ENCODE measurements around the gene C8G.

Gene C8G

DNA sequence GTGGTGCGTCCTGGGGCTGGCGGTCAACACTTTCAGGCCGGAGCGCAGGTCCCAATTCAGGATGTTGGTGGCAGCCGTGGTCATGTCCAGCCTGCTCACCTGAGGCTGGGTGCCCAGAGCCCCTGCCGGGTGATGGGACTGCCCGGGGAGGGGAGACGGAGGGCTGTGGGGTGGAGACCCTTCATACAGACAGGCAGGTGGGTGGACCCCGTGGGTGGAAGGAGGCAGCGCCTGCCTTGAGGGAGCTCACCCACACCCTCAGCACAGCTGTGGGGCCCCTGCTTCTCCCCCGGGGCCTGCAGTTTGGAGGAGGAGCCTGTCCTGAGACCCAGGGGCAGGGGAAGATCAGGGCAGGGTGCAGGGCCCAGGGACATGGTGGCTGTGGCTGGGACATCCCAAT lies 25.3 kb downstream of the C8G start:
- Histone ChIP-seq H3K27ac (ENCODE audit: low read length) (no peak overlapping the region), H3K27me3 (ENCODE audit: insufficient read depth, low read length, poor library complexity) (peaks cover 8% of the 10 kb centered on the region), H2AFZ (ENCODE audit: low read depth, low read length) (no peak overlapping the region), H3K9me3 (ENCODE audit: insufficient read depth, low read length, severe bottlenecking) (no peaks in the 10 kb centered on the region), H3K4me1 (ENCODE audit: insufficient read depth, low read length) (peaks cover 9% of the 10 kb centered on the region), H3K79me2 (ENCODE audit: insufficient read depth, low read length) (no peaks in the 10 kb centered on the region), H3K4me2 (ENCODE audit: insufficient read depth, low read length) (no peak overlapping the region), H4K20me1 (ENCODE audit: insufficient read depth, low read length) (no peaks in the 10 kb centered on the region), H3K4me3 (ENCODE audit: low read depth in 1 of 2, low read length in 2 of 2) (no peak overlapping the region), H3K36me3 (ENCODE audit: insufficient read depth, low read length) (no peaks in the 10 kb centered on the region), H3K9ac (ENCODE audit: low read depth, low read length) (no peak overlapping the region)
- no peak for ATAC-seq (ENCODE audit: insufficient read depth, low read depth)
- TF ChIP-seq, protein P1, sequence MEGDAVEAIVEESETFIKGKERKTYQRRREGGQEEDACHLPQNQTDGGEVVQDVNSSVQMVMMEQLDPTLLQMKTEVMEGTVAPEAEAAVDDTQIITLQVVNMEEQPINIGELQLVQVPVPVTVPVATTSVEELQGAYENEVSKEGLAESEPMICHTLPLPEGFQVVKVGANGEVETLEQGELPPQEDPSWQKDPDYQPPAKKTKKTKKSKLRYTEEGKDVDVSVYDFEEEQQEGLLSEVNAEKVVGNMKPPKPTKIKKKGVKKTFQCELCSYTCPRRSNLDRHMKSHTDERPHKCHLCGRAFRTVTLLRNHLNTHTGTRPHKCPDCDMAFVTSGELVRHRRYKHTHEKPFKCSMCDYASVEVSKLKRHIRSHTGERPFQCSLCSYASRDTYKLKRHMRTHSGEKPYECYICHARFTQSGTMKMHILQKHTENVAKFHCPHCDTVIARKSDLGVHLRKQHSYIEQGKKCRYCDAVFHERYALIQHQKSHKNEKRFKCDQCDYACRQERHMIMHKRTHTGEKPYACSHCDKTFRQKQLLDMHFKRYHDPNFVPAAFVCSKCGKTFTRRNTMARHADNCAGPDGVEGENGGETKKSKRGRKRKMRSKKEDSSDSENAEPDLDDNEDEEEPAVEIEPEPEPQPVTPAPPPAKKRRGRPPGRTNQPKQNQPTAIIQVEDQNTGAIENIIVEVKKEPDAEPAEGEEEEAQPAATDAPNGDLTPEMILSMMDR (IDR thresholded peaks at IDR 0.05; ENCODE audit: borderline replicate concordance, extremely low read depth, low read length, poor library complexity, severe bottlenecking): no peak
- TF ChIP-seq EZH2 (IDR thresholded peaks at IDR 0.05; ENCODE audit: borderline replicate concordance, low read depth, low read length, severe bottlenecking): no peak
- DNase-seq: no peak

DNA sequence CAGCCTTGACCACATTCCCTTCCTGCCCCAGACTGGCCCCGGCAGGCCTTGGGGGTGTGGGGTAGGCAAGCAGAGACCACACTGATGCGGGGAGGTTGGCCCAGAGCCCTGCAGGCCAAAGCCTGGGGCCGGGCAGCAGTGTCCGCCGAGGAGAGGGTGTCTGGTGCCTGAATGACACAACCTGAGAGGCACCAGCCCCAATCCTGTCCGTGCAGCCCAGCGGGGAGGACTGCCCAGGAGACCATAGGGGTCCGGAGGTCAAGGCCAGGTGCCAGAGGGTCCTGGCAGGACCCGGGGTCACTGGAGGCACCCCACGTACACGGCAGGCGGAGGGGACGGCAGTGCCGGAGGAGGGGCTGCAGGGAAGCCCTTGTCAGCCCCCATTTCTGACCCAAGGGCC lies 26.7 kb downstream of the C8G start:
- ATAC-seq (ENCODE audit: insufficient read depth, low read depth): no peak
- Histone ChIP-seq H3K4me2 (ENCODE audit: insufficient read depth, low read length) (no peak overlapping the region), H3K9me3 (ENCODE audit: insufficient read depth, low read length, severe bottlenecking) (no peaks in the 10 kb centered on the region), H2AFZ (ENCODE audit: low read depth, low read length) (no peak overlapping the region), H3K4me3 (ENCODE audit: low read depth in 1 of 2, low read length in 2 of 2) (no peak overlapping the region), H3K9ac (ENCODE audit: low read depth, low read length) (no peak overlapping the region), H3K4me1 (ENCODE audit: insufficient read depth, low read length) (no peaks in the 10 kb centered on the region), H3K36me3 (ENCODE audit: insufficient read depth, low read length) (no peaks in the 10 kb centered on the region), H3K79me2 (ENCODE audit: insufficient read depth, low read length) (no peaks in the 10 kb centered on the region), H3K27me3 (ENCODE audit: insufficient read depth, low read length, poor library complexity) (no peaks in the 10 kb centered on the region), H4K20me1 (ENCODE audit: insufficient read depth, low read length) (no peaks in the 10 kb centered on the region), H3K27ac (ENCODE audit: low read length) (no peak overlapping the region)
- DNase-seq: no peak
- TF ChIP-seq EZH2 (IDR thresholded peaks at IDR 0.05; ENCODE audit: borderline replicate concordance, low read depth, low read length, severe bottlenecking): no peak
- TF ChIP-seq, protein P1 (IDR thresholded peaks at IDR 0.05; ENCODE audit: borderline replicate concordance, extremely low read depth, low read length, poor library complexity, severe bottlenecking): no peak

DNA sequence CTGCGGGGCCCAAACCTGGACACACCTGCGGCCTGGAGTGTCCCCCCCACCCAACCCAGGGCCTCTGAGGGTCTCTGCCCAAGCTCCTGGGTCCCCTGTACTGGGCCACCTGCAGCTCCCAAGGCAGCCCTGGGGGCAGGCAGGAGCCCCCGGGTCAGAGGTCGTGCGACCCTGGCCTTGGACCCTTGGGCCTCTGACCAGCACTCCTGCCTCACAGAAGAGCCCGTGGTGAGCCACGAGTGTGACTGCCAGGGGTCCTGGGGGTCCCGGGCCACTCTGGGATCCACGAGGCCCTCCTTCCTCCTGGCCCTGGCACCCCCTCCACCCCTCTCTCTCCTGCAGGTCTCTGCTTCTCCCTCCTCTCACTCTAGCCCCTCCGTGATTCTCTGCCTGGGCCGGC lies 27.3 kb downstream of the C8G start:
- no peak for TF ChIP-seq EZH2 (IDR thresholded peaks at IDR 0.05; ENCODE audit: borderline replicate concordance, low read depth, low read length, severe bottlenecking)
- TF ChIP-seq, protein P1 (IDR thresholded peaks at IDR 0.05; ENCODE audit: borderline replicate concordance, extremely low read depth, low read length, poor library complexity, severe bottlenecking): no peak
- ATAC-seq (ENCODE audit: insufficient read depth, low read depth) (no peak), DNase-seq (no peak)
- no peaks in the 10 kb centered on the region for H3K9me3 ChIP-seq (ENCODE audit: insufficient read depth, low read length, severe bottlenecking)
- no peak overlapping the region for H2AFZ ChIP-seq (ENCODE audit: low read depth, low read length)
- H3K27ac ChIP-seq (ENCODE audit: low read length): no peak overlapping the region
- no peaks in the 10 kb centered on the region for H3K27me3 ChIP-seq (ENCODE audit: insufficient read depth, low read length, poor library complexity)
- H3K79me2 ChIP-seq (ENCODE audit: insufficient read depth, low read length): no peaks in the 10 kb centered on the region
- H3K4me2 ChIP-seq (ENCODE audit: insufficient read depth, low read length): no peak overlapping the region
- H3K36me3 ChIP-seq (ENCODE audit: insufficient read depth, low read length): no peaks in the 10 kb centered on the region
- H4K20me1 ChIP-seq (ENCODE audit: insufficient read depth, low read length): no peaks in the 10 kb centered on the region
- H3K4me3 ChIP-seq (ENCODE audit: low read depth in 1 of 2, low read length in 2 of 2): no peak overlapping the region
- no peaks in the 10 kb centered on the region for H3K4me1 ChIP-seq (ENCODE audit: insufficient read depth, low read length)
- no peak overlapping the region for H3K9ac ChIP-seq (ENCODE audit: low read depth, low read length)

DNA sequence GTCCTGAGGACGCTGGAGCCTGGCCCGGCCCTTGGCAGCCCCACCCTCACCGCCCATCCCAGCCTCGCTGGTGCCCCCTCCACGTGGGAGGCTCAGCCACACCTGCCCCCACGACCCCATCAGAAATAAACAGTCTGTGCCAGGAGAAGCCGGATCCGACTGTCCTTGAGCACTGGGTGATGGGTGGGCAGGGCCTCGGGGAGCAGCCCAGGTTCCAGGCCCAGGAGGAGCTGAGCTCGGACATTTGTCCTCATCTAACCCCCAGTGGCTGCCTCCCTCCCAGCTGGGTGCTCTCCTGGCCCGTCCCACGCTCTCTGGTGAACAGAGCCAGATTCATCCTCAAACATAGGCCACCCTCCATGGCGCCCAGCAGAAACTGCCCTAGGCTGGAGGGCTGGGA lies 27.7 kb downstream of the C8G start:
- TF ChIP-seq, protein P1 (IDR thresholded peaks at IDR 0.05; ENCODE audit: borderline replicate concordance, extremely low read depth, low read length, poor library complexity, severe bottlenecking): no peak
- TF ChIP-seq EZH2 (IDR thresholded peaks at IDR 0.05; ENCODE audit: borderline replicate concordance, low read depth, low read length, severe bottlenecking): no peak
- ATAC-seq (ENCODE audit: insufficient read depth, low read depth): no peak
- Histone ChIP-seq H3K4me1 (ENCODE audit: insufficient read depth, low read length) (no peaks in the 10 kb centered on the region), H3K36me3 (ENCODE audit: insufficient read depth, low read length) (no peaks in the 10 kb centered on the region), H4K20me1 (ENCODE audit: insufficient read depth, low read length) (no peaks in the 10 kb centered on the region), H3K9ac (ENCODE audit: low read depth, low read length) (no peak overlapping the region), H3K4me3 (ENCODE audit: low read depth in 1 of 2, low read length in 2 of 2) (no peak overlapping the region), H3K9me3 (ENCODE audit: insufficient read depth, low read length, severe bottlenecking) (no peaks in the 10 kb centered on the region), H3K4me2 (ENCODE audit: insufficient read depth, low read length) (no peak overlapping the region), H2AFZ (ENCODE audit: low read depth, low read length) (no peak overlapping the region), H3K79me2 (ENCODE audit: insufficient read depth, low read length) (no peaks in the 10 kb centered on the region), H3K27ac (ENCODE audit: low read length) (no peak overlapping the region), H3K27me3 (ENCODE audit: insufficient read depth, low read length, poor library complexity) (no peaks in the 10 kb centered on the region)
- DNase-seq: no peak
